ENCODE measurements around the gene KIF17. TPM values are rescaled to one million over a fixed set of nuclear protein-coding genes. Genes with fewer than 3 reads are reported as not detected.

KIF17 gene
- total RNA-seq, 6 experiments from 2014 or later = 1.0 to 3.2 (median 1.3) TPM

DNA sequence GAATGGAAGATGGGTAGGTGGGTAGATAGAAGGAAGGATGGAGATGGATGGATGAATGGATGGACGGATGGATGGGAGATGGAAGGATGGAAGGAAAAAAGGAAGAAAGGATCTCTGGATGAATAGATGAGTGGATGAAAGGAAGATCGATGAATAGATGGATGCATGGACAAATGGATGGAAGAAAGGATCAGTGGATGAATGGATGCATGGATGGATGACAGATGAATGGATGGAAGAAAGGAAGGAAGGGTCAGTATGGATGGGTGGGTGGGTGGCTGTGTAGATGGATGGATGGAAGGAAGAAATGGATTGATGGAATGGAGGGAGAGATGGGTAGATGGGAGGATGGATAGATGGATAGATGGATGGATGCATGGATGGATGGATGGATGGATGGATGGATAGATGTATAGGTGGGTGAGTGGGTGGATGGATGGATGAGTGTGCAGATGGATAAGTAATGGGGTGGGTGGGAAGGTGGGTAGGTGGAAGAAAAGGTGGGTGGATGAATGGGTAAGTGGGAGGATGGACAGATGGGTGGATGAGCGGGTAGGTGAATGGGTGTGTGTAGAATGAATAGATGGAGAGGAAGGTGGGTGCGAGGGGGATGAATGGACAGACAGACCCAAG lies 14.6 kb downstream of the KIF17 start:
- no peak overlapping the region for H3K4me3 ChIP-seq
- WGBS (ENCODE audit: insufficient coverage, low coverage, low lambda C conversion rate, missing lambda C conversion rate) = 63% methylated on average over 3 of the region's 4 CpGs
- H3K9me3 ChIP-seq = no peaks in the 10 kb centered on the region
- H3K27me3 ChIP-seq = no peaks in the 10 kb centered on the region
- intact Hi-C loops (cut with DNase I) = no loop called here
- H3K36me3 ChIP-seq = no peaks in the 10 kb centered on the region
- H3K4me1 ChIP-seq = no peaks in the 10 kb centered on the region
- no peak for ATAC-seq
- DNase-seq = no peak
- TF ChIP-seq POLR2A (IDR thresholded peaks at IDR 0.05) = no peak
- TF ChIP-seq, protein P1, sequence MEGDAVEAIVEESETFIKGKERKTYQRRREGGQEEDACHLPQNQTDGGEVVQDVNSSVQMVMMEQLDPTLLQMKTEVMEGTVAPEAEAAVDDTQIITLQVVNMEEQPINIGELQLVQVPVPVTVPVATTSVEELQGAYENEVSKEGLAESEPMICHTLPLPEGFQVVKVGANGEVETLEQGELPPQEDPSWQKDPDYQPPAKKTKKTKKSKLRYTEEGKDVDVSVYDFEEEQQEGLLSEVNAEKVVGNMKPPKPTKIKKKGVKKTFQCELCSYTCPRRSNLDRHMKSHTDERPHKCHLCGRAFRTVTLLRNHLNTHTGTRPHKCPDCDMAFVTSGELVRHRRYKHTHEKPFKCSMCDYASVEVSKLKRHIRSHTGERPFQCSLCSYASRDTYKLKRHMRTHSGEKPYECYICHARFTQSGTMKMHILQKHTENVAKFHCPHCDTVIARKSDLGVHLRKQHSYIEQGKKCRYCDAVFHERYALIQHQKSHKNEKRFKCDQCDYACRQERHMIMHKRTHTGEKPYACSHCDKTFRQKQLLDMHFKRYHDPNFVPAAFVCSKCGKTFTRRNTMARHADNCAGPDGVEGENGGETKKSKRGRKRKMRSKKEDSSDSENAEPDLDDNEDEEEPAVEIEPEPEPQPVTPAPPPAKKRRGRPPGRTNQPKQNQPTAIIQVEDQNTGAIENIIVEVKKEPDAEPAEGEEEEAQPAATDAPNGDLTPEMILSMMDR (IDR thresholded peaks at IDR 0.05) = no peak
- no peak overlapping the region for H3K27ac ChIP-seq

DNA sequence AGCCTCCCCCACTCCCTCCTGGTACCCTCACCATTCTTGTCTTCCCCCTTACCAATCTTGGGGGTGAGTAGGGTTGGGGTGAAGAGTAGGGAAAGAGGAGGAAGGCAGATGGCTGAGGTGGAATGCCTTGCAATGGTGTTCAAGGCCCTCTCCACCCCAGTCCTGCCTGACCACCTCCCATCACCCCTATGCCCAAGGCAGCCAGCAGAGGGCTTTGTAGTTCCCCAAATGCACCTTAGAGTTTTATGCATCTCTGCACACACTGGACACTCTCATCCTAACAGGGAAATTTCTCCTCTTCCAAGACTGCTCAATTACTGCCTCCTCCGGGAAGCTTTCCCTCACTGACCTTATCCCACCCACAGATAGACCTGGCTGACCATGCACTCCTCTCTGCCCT lies 15.4 kb downstream of the KIF17 start:
- H3K27ac ChIP-seq = no peak overlapping the region
- H3K4me3 ChIP-seq = no peak overlapping the region
- no peaks in the 10 kb centered on the region for H3K36me3 ChIP-seq
- no peaks in the 10 kb centered on the region for H3K4me1 ChIP-seq
- WGBS (ENCODE audit: insufficient coverage, low coverage, low lambda C conversion rate, missing lambda C conversion rate) = no CpG with 5 or more reads among the region's 1 CpG
- TF ChIP-seq, protein P1 (IDR thresholded peaks at IDR 0.05) = peak in 2 of 4 donors; percentile 9 to 20
- no peak for TF ChIP-seq POLR2A (IDR thresholded peaks at IDR 0.05)
- DNase-seq (no peak), ATAC-seq (peak in 3 of 4 donors; percentile 9 to 56 (median 47))
- H3K9me3 ChIP-seq = no peaks in the 10 kb centered on the region
- H3K27me3 ChIP-seq = no peaks in the 10 kb centered on the region
- intact Hi-C loops (cut with DNase I) = no loop called here

DNA sequence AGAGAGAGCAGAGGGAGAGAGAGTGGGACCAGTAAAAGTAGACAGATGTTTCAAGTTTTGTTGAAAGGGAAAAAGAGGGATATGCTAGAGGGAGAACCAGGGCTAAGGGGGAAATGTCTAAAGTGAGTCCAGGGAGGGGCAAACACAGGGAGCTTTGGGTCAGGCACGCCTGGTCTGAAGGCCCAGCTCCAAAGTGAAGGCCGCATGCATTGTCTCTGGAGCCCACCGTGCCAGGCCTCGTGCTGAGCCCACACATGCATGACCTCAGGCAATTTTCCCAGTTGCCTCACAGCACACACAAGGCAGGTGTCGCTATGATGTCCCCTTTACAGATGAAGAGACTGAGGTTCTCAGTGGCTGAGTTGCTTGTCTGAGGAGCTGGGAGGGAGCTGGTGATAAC lies 16.0 kb downstream of the KIF17 start:
- TF ChIP-seq POLR2A (IDR thresholded peaks at IDR 0.05) = no peak
- TF ChIP-seq, protein P1 (IDR thresholded peaks at IDR 0.05) = no peak
- WGBS (ENCODE audit: insufficient coverage, low coverage, low lambda C conversion rate, missing lambda C conversion rate) = 67% methylated on average over 1 of the region's 5 CpGs
- intact Hi-C loops (cut with DNase I) = no loop called here
- DNase-seq (no peak), ATAC-seq (no peak)
- no peak overlapping the region for H3K4me3 ChIP-seq
- H3K27ac ChIP-seq = no peak overlapping the region
- no peaks in the 10 kb centered on the region for H3K27me3 ChIP-seq
- H3K9me3 ChIP-seq = no peaks in the 10 kb centered on the region
- no peaks in the 10 kb centered on the region for H3K36me3 ChIP-seq
- no peaks in the 10 kb centered on the region for H3K4me1 ChIP-seq

DNA sequence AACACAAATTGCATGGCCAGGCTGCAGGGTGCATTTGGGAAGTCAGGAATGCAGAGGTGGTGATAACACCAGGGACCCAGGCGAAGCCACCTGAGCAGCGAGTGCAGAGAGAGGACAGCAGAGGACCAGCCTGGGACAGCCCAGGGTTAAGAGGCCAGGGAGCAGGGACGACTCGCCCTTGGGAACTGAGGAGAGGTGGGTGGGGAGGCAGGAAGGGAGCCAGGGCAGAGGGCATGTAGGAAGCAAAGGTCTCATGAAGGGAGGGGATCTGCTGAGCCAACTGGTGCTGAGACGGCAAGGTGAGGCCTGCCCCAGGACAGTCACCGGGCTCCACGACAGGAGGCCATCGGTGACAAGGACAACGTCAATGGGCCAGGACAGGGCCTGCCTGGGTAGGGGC lies 16.4 kb downstream of the KIF17 start:
- no peaks in the 10 kb centered on the region for H3K27me3 ChIP-seq
- H3K4me1 ChIP-seq = no peaks in the 10 kb centered on the region
- H3K4me3 ChIP-seq = no peak overlapping the region
- ATAC-seq (no peak), DNase-seq (no peak)
- no peaks in the 10 kb centered on the region for H3K36me3 ChIP-seq
- no peaks in the 10 kb centered on the region for H3K9me3 ChIP-seq
- 55% methylated on average over 4 of the region's 9 CpGs for WGBS (ENCODE audit: insufficient coverage, low coverage, low lambda C conversion rate, missing lambda C conversion rate)
- intact Hi-C loops (cut with DNase I) = no loop called here
- no peak for TF ChIP-seq POLR2A (IDR thresholded peaks at IDR 0.05)
- TF ChIP-seq, protein P1 (IDR thresholded peaks at IDR 0.05) = no peak
- no peak overlapping the region for H3K27ac ChIP-seq
